Heart left ventricle (tissue), 13 donors: ENCODE measurements around the gene HBEGF.

Source experiments
- CTCF ChIP-seq, 12 donors: fragments of 200-600 bp; sonication (generic) in 4 of 12; IDR thresholded peaks; one replicate each; pipeline versions ENCODE4 v1.5.0 to v1.8.0; 2018 to 2022; ENCODE audit warnings: antibody characterized with exemption in 12 of 12, mild to moderate bottlenecking in 5 of 12
- POLR2A ChIP-seq, 2 donors: fragments of 450-650 bp; IDR thresholded peaks; one replicate each; pipeline ENCODE4 v1.6.1; 2017; ENCODE audit warnings: antibody characterized with exemption in 2 of 2, mild to moderate bottlenecking in 2 of 2, moderate library complexity in 2 of 2
- donor health status: ischemic (EF 13 %, LVEDD 7.1; RV severe dilation, severe dysfunction).
- donor health status: DM: no; HTN: yes; CAD: no.
- donor health status: DM: no; HTN: no; CAD: no.
- donor health status: ischemic (EF 25% LVEDD 6.9; RV normal size, moderate dysfunction).
- donor health status: ischemic (EF 25% LVEDD 5.7; RV mildly dilated, moderate dysfunction).
- donor health status: ischemic (EF 35%, LVEDD 5.7; RV mildly dilated, moderate dysfunction).
- donor health status: nonischemic (EF 11% LVEDD 7.7; RV severe dilation, severe dysfunction).
- donor health status: DM: yes; HTN: yes; CAD: no.
- donor health status: PGD.
- donor health status: ischemic (EF 29% LVEDD 5.4; RV normal size, mild dysfunction).
- donor health status: nonischemic (EF 23%, LVEDD 6.1; RV moderate dilation, normal function).

DNA sequence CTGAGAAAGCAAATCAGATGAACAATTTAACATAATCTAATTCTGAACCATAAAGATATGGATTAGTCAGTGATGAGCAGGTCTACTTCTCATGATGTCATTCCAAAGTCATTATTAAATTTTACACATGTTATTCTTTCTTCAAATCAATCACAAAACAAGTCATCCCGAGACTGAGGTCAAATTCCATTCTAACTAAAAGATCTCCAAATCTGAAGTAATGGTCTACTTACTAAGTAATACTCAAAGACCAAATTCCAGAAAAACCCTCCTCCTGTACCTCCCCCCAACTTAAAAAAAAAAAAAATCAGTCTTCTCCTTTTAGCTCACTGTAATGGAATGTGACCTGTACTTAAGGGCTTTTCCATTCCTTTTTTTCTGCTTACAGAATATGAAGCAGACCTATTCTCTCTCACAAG is 48.2 kb downstream of the HBEGF start:
- TF ChIP-seq CTCF (IDR thresholded peaks at IDR 0.05) (no peak), POLR2A (IDR thresholded peaks at IDR 0.05) (no peak)
